RWPE2 (cell line): ENCODE data around the gene TRIP13.

Source experiments
- ATAC-seq: fragments of 200-7000 bp; cut with Tn5 transposase; 3 replicates; pipeline ENCODE4 v1.9.1; 2021; ENCODE audit warnings: low read depth
- DNase-seq: peaks from one replicate; pipeline ENCODE4 v3.0.0-alpha.2; 2020; ENCODE audit warnings: low spot score
- H3K27ac ChIP-seq: fragments of 450-650 bp; 2 replicates; pipeline ENCODE4 v1.5.1; 2017; ENCODE audit warnings: mild to moderate bottlenecking; ENCODE audit not compliant: poor library complexity, severe bottlenecking
- H3K27me3 ChIP-seq: fragments of 250-450 bp; sonication (Bioruptor Pico); 2 replicates; pipeline ENCODE4 v1.5.1; 2021; ENCODE audit warnings: mild to moderate bottlenecking, moderate library complexity; ENCODE audit not compliant: insufficient read depth, poor library complexity, severe bottlenecking
- H3K36me3 ChIP-seq: fragments of 250-450 bp; sonication (Bioruptor Pico); 2 replicates; pipeline ENCODE4 v1.5.1; 2020; ENCODE audit warnings: low read depth, mild to moderate bottlenecking, moderate library complexity
- H3K4me1 ChIP-seq: fragments of 250-450 bp; sonication (Bioruptor Pico); 2 replicates; pipeline ENCODE4 v1.5.1; 2021; ENCODE audit warnings: mild to moderate bottlenecking, moderate library complexity; ENCODE audit not compliant: insufficient read depth, poor library complexity, severe bottlenecking
- H3K4me3 ChIP-seq: fragments of 250-450 bp; sonication (Bioruptor Pico); 2 replicates; pipeline ENCODE4 v1.5.1; 2021; ENCODE audit warnings: mild to moderate bottlenecking, moderate library complexity; ENCODE audit not compliant: severe bottlenecking
- H3K9me3 ChIP-seq: fragments of 250-450 bp; sonication (Bioruptor Pico); 2 replicates; pipeline ENCODE4 v1.5.1; 2021; ENCODE audit warnings: mild to moderate bottlenecking, moderate library complexity; ENCODE audit not compliant: severe bottlenecking
- TF ChIP-seq, protein P1 (sequence below): fragments of 450-650 bp; IDR thresholded peaks from one replicate; pipeline ENCODE4 v1.5.1; 2017; ENCODE audit warnings: mild to moderate bottlenecking, moderate library complexity; ENCODE audit not compliant: poor library complexity, severe bottlenecking

TRIP13 gene

DNA sequence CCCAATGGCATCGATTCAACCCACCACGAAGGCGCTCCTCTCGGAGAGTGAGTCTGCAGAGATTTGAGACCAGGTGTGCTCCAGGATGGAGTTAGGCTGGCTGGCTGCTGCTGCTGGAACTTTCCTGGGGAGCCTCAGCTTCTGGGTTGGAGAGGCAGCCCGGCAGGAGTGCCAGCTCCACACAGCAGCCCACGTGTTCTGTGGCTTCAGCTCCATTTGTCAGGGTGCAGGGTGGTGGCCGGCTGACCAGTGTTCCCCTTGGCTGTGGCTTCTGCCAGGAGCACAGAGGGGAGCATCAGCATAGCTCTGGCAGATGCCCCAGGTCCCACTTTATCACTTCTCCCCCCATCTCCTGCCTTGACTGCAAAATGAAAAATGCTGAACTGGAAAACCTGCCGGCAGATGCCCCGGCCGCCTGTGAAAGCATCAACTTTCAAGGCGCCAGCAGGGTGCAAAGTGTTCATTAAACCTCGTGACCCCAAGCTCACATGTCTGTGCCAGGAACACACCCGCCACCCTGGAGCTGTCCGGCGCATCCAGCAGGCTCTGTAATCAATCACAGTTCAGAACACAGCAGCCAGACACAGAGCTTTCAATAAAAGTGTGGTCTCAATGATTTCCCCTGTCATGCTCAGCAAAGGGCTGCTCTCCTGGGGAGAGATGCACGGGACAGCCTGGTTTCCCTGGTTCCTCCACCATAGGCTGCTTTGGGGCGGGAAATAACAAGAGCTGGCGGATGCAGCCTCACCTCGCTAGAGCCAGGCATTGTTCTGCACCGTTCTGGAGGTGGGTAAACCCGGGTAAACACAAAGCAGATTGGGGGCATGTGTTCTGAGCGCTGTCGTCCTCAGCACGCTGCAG, 53.2 kb downstream of the TRIP13 start:
- Histone ChIP-seq H3K9me3 (no peaks in the 10 kb centered on the region), H3K4me1 (no peaks in the 10 kb centered on the region), H3K4me3 (no peak overlapping the region), H3K27ac (no peak overlapping the region), H3K27me3 (peaks cover 49% of the 10 kb centered on the region), H3K36me3 (no peaks in the 10 kb centered on the region)
- peak; percentile 47 for DNase-seq
- peak; percentile 55 for ATAC-seq
- TF ChIP-seq, protein P1, sequence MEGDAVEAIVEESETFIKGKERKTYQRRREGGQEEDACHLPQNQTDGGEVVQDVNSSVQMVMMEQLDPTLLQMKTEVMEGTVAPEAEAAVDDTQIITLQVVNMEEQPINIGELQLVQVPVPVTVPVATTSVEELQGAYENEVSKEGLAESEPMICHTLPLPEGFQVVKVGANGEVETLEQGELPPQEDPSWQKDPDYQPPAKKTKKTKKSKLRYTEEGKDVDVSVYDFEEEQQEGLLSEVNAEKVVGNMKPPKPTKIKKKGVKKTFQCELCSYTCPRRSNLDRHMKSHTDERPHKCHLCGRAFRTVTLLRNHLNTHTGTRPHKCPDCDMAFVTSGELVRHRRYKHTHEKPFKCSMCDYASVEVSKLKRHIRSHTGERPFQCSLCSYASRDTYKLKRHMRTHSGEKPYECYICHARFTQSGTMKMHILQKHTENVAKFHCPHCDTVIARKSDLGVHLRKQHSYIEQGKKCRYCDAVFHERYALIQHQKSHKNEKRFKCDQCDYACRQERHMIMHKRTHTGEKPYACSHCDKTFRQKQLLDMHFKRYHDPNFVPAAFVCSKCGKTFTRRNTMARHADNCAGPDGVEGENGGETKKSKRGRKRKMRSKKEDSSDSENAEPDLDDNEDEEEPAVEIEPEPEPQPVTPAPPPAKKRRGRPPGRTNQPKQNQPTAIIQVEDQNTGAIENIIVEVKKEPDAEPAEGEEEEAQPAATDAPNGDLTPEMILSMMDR: no peak

DNA sequence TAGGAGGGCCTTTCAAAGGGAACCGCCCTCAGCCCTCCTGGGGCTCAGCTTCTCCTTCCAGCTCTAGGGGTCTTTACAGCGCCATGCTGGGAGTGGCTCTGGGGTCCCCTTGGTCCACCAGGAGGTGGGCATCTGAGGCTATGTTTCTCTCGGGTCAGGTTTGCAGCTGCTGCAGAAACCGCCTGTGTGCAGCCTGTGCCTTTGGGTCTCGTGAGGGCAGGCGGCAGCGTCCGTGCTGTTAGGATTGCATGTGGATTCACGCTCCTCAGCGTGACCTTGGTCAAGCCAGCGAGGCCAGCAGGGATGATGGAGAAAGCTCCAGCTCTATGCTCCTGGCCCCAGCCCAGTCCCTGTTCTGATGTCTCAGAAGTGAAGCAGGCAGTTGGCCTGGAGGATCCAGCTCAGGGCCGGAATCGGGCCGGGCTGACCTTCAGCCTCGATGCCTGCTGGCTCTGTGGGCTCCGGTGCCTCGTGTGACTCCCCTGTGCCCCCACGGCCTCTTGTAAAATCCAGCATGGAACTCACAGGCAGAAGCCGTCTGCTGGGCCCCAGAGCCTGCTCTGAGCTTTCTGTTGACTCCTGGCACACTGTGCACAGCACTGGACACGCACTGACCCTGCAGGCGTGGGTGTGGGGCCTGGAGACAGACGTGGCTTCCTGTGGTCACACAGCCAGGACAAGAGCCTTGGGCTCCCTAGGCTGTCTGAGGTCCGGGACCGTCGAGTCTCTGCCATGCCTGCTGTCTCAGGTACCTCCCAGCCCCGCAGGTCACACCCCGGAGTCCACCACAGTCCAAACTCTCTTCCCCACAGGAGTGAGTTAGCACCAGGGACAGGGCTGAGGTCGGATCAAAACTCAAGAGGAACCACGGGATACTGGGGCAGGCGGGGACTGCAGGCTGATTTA, 54.3 kb downstream of the TRIP13 start:
- TF ChIP-seq, protein P1: no peak
- H3K36me3 ChIP-seq: no peaks in the 10 kb centered on the region
- H3K27me3 ChIP-seq: peaks cover 46% of the 10 kb centered on the region
- H3K4me1 ChIP-seq: no peaks in the 10 kb centered on the region
- no peak overlapping the region for H3K27ac ChIP-seq
- ATAC-seq: no peak
- no peak overlapping the region for H3K4me3 ChIP-seq
- H3K9me3 ChIP-seq: no peaks in the 10 kb centered on the region
- peak; percentile 65 for DNase-seq

DNA sequence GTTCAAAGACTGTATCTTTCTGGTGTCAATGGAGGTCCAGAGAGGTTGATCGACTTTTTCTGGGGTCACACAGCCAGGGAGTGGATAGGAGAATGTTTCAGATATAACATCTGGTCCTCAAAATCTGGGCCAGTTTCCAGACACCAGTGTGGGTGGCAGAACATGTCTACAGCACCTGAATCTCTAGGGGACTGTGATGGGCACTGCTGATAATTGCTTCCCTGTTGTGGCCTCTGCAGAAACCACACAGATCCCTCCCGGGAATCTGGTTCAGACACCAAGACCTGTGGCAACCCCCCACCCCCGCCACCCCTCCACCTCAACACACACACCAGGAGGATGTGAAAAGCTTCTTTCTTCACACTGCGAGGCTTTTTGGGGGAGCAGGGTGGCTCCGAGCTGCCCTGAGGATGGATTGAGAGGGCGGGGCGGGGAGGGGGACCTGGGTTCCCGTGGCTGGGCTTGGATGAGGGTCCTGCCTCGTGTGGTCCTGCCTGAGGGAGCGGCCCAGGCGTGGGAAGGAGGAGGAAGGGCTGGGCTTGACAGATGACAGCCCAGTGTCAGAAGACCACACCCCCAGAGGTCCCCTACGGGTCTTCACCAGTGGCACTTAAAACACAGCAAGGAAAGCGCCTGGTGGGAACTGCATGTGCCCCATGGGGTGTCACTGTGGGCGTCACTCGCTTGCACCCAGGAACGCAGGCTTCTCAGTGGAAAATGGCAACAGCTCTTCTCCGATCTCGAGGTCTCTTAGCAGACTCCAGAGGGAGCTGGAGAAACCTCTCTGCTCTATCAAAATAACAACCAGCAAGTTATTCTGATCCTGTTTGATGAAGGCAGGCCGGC, 55.2 kb downstream of the TRIP13 start:
- ATAC-seq: no peak
- no peak overlapping the region for H3K27ac ChIP-seq
- DNase-seq: peak; percentile 47

DNA sequence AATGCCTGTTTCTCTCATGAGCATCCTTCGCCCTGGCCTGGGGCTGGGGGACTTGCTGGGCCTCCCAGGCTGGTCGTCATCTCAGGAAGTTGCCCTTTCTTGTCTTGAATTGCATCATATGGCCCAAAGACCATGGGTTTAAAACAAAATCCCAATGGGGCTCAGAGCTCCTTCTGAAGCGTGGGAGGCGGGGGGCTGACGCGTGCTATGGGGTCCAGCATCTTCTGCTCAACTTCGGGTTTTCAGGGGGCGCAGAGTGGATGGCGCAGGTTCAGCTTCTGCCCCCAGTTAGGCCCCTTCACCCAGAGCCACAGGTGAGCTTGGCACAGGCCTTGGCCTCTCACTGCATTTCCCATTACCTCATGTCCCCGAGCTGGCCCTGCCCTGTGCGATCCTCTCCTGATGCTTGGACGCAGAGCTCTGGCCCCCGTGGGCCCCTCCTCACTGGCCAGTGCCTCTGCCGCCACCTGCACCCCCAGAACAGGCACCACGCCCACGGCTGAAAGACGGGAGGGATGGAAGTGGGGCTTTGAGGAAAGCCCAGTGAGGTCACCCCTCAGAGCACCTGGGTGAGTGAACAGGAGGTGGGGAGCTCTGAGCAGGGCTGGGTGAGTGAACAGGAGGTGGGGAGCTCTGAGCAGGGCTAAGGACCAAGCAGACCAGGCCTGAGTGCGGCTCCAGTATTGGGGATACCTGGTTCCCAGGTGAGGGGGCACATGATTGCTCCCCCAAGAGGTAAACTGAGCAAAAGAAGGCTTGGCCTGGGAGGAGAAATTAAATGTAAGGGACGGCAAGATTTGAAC, 56.0 kb downstream of the TRIP13 start:
- ATAC-seq (no peak), DNase-seq (peak; percentile 51)
- Histone ChIP-seq H3K9me3 (no peaks in the 10 kb centered on the region), H3K4me3 (no peak overlapping the region), H3K36me3 (no peaks in the 10 kb centered on the region), H3K27me3 (peaks cover 33% of the 10 kb centered on the region), H3K27ac (no peak overlapping the region), H3K4me1 (no peaks in the 10 kb centered on the region)
- TF ChIP-seq, protein P1: no peak

More for the DNA sequence above, 55.2 kb downstream of the TRIP13 start:
- Histone ChIP-seq H3K4me3 (no peak overlapping the region), H3K36me3 (no peaks in the 10 kb centered on the region), H3K9me3 (no peaks in the 10 kb centered on the region), H3K4me1 (no peaks in the 10 kb centered on the region), H3K27me3 (peaks cover 42% of the 10 kb centered on the region)
- TF ChIP-seq, protein P1: no peak
